Erythroblast (primary cell): ENCODE data around the gene PSD.

ENCODE experiments used
- GATA1 ChIP-seq: IDR thresholded peaks from 2 replicates; pipeline ENCODE4 v1.6.1; 2011; ENCODE audit warnings: low read depth, mild to moderate bottlenecking, control low read depth, low read length, moderate library complexity
- POLR2A ChIP-seq: IDR thresholded peaks from 2 replicates; pipeline ENCODE4 v1.6.1; 2011; ENCODE audit warnings: mild to moderate bottlenecking, low read length

DNA sequence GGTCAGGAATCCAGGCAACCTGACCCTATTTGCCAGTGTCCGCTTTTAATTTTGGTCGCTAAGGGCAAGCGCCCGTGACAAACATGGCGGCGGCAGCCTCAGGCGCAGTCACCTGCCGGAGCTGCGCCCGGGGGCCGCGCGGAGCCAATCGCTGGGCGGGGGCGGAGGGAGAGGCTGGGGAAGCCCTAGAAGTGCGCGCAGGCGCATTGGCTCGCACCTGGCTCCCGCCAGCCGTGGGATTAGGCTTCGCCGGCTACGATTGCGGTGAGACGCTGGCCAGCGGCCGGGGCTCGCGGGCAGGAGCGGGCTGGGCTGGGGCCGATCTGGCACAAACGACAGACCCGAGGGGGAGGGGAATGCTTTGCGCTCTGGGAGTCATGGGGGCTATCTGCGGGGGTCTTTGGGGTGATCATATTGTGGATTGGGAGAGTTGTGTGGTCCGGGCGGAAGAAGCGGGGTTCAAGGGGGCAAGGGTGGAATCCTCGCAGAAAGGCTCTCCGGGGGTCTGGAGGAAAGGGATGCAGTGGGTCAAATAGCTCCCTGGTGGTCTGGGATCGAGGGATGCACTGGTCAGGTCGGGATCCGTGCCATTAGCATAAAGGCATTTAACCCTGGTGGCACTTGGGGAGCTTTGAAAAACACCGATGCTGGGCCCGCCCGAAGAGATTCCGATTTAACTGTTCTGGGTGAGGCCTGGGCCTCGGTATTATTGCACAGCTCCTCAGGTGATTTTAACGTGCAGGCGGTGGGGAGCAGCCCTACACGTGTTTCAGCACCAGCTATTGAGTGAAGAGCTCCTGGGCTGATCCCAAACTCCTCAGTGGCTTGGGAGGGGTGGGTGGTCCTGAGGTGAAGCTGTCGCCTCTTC lies 42.8 kb upstream of the PSD start:
- TF ChIP-seq GATA1: no peak
- TF ChIP-seq POLR2A: no peak
